ENCODE results near the gene GNAL.
"Not testable (repeated sequence)": the region's sequence is repeated elsewhere in the genome, so short reads cannot be mapped to it uniquely, and the experiment has no call there.

GNAL gene

DNA sequence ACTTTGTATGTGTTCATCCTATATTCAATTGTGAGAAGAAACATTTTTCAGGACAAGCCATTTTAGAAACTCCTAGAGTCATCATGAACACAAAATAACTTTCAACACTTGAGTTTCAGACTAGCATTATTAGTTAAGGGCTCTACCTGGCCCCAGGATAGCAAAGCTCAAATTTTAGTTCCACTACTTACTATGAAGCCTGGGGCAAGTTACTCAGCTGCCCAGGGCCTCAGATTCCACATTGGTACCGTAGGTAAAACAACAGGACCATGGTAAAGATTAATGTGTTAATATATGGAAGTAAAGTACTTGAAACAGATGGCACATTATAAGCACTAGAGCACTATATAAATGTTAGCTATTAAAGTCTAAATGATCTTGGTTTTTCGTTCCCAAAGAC, 199.7 kb downstream of the GNAL start:
- Mint-ChIP-seq H3K4me3 (no peak overlapping the region), H3K4me1 (ENCODE audit: low read depth) (peaks cover 21% of the 10 kb centered on the region), H3K27me3 (ENCODE audit: low read depth) (no peaks in the 10 kb centered on the region), H3K36me3 (ENCODE audit: low read depth) (peaks cover 49% of the 10 kb centered on the region), H3K27ac (no peak overlapping the region), H3K9me3 (no peaks in the 10 kb centered on the region)
- DNase-seq (ENCODE audit: low spot score), result no peak

DNA sequence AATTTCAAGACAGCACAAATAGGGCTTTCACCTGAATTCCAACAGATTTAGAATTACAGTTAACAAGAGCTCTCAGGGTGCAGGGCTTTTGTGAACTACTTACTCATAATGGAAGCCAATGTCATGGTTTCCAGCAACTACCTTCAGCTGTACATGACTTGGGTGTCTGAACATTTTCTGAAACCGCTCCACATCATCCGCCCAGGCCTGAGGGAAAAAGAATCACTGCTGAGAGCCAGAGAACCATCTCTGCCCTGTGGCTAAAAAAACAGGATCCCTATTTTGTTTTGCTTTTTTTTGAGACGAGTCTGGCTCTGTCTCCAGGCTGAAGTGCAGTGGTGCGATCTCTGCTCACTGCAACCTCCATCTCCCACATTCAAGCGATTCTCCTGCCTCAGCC, 200.2 kb downstream of the GNAL start:
- Mint-ChIP-seq H3K36me3 (ENCODE audit: low read depth) (peaks cover 52% of the 10 kb centered on the region), H3K27me3 (ENCODE audit: low read depth) (no peaks in the 10 kb centered on the region), H3K4me3 (no peak overlapping the region), H3K9me3 (no peaks in the 10 kb centered on the region), H3K27ac (no peak overlapping the region), H3K4me1 (ENCODE audit: low read depth) (peaks cover 20% of the 10 kb centered on the region)
- DNase-seq (ENCODE audit: low spot score), result no peak

DNA sequence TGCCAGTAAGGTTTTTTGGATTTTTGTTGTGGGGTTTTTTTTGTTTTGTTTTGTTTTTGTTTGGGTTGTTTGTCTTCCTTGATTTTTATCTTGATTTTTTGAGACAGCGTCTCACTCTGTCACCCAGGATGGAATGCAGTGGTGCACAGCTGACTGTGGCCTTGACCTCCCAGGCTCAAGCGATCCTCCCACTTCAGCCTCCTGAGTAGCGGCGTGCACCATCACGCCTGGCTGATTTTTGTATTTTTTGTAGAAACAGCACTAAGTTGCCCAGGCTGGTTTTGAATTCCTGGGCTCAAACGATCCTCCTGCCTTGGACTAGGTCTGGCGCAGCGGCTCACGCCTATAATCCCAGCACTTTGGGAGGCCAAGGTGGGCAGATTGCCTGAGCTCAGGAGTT, 202.7 kb downstream of the GNAL start:
- Mint-ChIP-seq H3K4me1 (ENCODE audit: low read depth) (peaks cover 17% of the 10 kb centered on the region), H3K36me3 (ENCODE audit: low read depth) (peaks cover 48% of the 10 kb centered on the region)

DNA sequence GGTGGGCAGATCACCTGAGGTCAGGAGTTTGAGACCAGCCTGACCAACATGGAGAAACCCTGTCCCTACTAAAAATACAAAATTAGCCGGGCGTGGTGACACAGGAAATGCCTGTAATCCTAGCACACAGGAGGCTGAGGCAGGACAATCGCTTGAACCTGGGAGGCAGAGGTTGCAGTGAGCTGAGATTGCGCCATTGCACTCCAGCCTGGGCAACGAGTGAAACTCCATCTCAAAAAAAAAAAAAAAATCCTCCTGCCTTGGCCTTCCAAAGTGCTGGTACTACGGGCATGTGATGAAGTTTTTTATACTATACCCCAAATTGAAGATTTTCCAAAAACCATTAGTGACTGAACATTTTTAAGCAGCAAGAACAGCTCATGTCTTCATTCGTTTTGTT, 203.4 kb downstream of the GNAL start:
- not testable (repeated sequence) for H3K27me3 Mint-ChIP-seq (ENCODE audit: low read depth); H3K4me3 Mint-ChIP-seq; H3K27ac Mint-ChIP-seq; H3K9me3 Mint-ChIP-seq; DNase-seq (ENCODE audit: low spot score)
- Mint-ChIP-seq H3K36me3 (ENCODE audit: low read depth) (peaks cover 47% of the 10 kb centered on the region), H3K4me1 (ENCODE audit: low read depth) (peaks cover 11% of the 10 kb centered on the region)

More for the DNA sequence above, 202.7 kb downstream of the GNAL start:
- Mint-ChIP-seq H3K27ac (no peak overlapping the region), H3K27me3 (ENCODE audit: low read depth) (no peaks in the 10 kb centered on the region), H3K4me3 (no peak overlapping the region), H3K9me3 (no peaks in the 10 kb centered on the region)
- DNase-seq (ENCODE audit: low spot score), result no peak

DNA sequence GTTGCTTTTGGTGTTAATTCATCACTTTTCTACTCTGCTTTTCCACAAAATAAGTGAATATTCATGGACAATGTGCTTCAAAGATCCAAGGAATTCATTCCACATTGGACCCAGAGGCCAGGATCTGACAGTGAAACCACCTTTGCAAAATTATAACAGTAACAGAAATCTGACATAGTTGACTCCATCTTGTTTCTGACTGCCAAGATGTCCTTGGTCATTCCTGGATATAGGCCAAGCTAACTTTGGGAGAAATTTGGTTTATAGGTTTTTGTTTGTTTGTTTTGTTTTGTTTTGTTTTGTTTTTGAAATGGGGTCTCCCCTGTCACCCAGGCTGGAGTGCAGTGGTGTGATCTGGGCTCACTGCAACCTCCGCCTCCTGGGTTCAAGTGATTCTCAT, 208.7 kb downstream of the GNAL start:
- H3K36me3 Mint-ChIP-seq (ENCODE audit: low read depth), result peaks cover 39% of the 10 kb centered on the region
- no peak overlapping the region for H3K4me3 Mint-ChIP-seq

DNA sequence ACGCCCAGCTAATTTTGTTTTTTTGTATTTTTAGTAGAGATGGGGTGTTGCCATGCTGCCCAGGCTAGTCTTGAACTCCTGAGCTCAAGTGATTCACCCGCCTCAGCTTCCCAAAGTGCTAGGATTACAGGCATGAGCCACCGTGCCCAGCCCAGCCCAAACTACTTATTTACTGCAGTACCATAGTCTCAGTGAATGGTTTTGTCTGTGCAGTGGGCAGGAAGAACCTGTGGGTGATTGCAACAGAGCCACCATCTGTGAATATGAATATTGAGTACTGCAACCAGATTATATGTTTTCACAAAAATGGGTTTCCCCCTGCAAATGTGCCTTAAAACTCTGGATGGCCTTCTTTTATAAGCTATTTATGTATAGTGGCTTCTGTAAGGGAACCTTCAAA, 210.0 kb downstream of the GNAL start:
- H3K27ac Mint-ChIP-seq, result no peak overlapping the region
- no peak overlapping the region for H3K4me3 Mint-ChIP-seq
- H3K36me3 Mint-ChIP-seq (ENCODE audit: low read depth), result peaks cover 34% of the 10 kb centered on the region
- H3K27me3 Mint-ChIP-seq (ENCODE audit: low read depth), result no peaks in the 10 kb centered on the region
- H3K4me1 Mint-ChIP-seq (ENCODE audit: low read depth), result peaks cover 1% of the 10 kb centered on the region
- no peaks in the 10 kb centered on the region for H3K9me3 Mint-ChIP-seq
- no peak for DNase-seq (ENCODE audit: low spot score)

More for the DNA sequence above, 208.7 kb downstream of the GNAL start:
- H3K4me1 Mint-ChIP-seq (ENCODE audit: low read depth), result peaks cover 1% of the 10 kb centered on the region
- no peak for DNase-seq (ENCODE audit: low spot score)
- no peaks in the 10 kb centered on the region for H3K27me3 Mint-ChIP-seq (ENCODE audit: low read depth)
- H3K9me3 Mint-ChIP-seq, result no peaks in the 10 kb centered on the region
- H3K27ac Mint-ChIP-seq, result no peak overlapping the region

DNA sequence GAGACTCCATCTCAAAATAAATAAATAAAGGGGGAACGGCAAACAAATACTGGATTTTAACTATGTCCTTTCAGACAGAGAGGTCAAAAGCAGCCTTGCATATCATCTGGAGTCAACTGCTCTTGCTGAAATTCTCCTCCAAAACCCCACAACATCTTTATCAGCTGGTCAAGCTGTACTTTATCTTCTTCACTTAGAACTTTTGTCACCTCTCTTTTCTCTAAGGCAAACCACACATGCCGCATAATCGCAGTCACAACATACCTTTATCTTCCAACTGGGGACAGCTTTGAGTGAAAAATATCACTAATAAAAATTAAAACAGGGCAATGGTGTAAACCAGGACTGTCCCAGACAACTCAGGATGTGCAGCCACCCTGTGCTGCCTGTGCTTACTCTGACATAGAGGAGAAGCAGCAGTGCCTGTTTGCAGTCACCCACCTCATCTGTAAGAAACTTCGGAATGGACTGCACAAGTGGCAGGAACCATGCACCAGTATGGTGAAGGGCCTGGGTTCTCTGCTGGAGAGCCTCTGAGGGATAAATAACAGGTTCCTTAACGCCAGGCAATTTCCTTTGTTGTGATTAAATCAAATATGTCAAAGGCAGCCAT, 212.9 kb downstream of the GNAL start:
- DNase-seq (ENCODE audit: low spot score), result no peak
- no peak overlapping the region for H3K4me3 Mint-ChIP-seq
- H3K27me3 Mint-ChIP-seq (ENCODE audit: low read depth), result no peaks in the 10 kb centered on the region
- H3K4me1 Mint-ChIP-seq (ENCODE audit: low read depth), result peaks cover 6% of the 10 kb centered on the region
- H3K36me3 Mint-ChIP-seq (ENCODE audit: low read depth), result peaks cover 34% of the 10 kb centered on the region
- H3K27ac Mint-ChIP-seq, result no peak overlapping the region
- no peaks in the 10 kb centered on the region for H3K9me3 Mint-ChIP-seq

DNA sequence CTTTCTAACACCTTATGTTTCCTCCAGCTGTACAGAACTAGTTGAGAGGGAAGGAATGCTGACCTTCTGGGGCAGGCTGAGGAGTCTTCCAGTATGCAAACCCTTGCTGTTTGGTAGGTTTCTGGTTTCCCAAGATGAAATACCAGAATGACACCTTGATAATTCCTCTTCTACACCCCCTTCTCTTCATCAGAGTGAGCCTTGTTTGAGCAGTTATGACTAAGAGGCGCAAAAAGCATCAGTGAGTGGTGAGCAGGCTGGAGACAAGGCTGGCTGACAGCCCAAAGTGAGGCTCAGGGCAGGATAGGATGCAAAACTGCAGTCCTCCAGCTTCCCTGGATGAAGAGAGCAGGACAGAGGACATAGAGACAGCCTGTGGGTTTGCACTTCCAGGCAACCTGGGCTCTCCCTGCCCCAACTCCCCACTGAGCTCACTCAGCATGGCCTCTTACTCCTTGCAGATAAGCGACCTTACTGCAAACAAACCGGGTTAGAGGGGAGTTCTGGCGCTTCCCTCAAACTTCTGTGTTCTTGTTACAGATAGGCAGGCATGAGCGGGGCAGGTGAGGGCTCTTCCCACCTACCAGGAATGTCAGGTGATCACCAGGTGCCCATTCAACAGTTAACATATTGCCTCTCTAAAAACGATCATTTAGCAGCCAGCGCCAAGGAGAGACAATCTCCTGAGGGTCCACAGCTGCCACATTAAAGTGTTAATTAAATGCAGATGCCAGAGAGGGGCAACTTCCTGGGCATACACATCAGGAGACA, 213.6 kb downstream of the GNAL start:
- H3K9me3 Mint-ChIP-seq, result no peaks in the 10 kb centered on the region
- H3K27me3 Mint-ChIP-seq (ENCODE audit: low read depth), result no peaks in the 10 kb centered on the region
- peaks cover 10% of the 10 kb centered on the region for H3K4me1 Mint-ChIP-seq (ENCODE audit: low read depth)
- DNase-seq (ENCODE audit: low spot score), result no peak
- peaks cover 36% of the 10 kb centered on the region for H3K36me3 Mint-ChIP-seq (ENCODE audit: low read depth)
- no peak overlapping the region for H3K4me3 Mint-ChIP-seq
- no peak overlapping the region for H3K27ac Mint-ChIP-seq

DNA sequence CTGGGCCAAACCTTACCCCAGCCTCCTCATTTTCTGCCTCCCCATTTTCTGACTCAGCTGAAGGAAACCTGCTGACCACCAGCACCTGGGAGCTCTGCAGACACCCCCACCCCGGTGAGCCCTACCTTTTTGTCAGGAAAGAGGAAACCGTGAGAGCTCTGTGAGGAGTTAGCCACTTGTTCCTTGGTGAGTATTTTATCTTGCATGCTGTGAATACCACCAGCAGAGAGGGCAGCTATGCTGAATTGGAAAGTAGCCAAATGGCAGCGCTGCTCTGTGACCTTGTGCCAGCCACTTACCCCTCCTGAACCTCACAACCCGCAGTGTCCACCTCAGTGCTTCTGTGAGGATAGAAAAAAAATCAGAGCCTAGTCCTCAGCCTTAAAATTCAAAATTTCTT, 216.5 kb downstream of the GNAL start:
- Mint-ChIP-seq H3K36me3 (ENCODE audit: low read depth) (peaks cover 25% of the 10 kb centered on the region), H3K27ac (peak overlapping the region; percentile 26)

DNA sequence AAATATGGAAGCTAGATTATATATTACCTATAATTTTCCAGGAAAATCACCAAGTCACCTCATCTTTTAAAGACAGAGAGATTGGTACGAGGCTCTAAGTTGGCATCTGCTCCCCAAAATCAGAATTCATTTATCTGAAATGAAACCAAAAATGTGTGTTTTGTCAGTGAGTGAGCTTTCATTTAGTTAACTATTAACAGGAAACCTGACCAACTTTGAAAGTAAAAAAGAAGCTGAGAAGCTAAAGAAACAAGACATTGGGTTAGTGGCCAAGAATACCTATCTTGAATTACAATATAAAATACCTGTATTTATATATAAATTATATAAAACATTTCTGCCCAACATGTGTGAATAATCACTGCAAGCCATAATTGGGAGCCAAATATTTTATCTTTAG, 217.1 kb downstream of the GNAL start:
- Mint-ChIP-seq H3K4me1 (ENCODE audit: low read depth) (peaks cover 16% of the 10 kb centered on the region), H3K36me3 (ENCODE audit: low read depth) (peaks cover 25% of the 10 kb centered on the region), H3K4me3 (no peak overlapping the region), H3K27ac (peak overlapping the region; percentile 62), H3K27me3 (ENCODE audit: low read depth) (no peaks in the 10 kb centered on the region), H3K9me3 (no peaks in the 10 kb centered on the region)
- DNase-seq (ENCODE audit: low spot score), result no peak

More for the DNA sequence above, 216.5 kb downstream of the GNAL start:
- Mint-ChIP-seq H3K27me3 (ENCODE audit: low read depth) (no peaks in the 10 kb centered on the region), H3K9me3 (no peaks in the 10 kb centered on the region), H3K4me3 (no peak overlapping the region), H3K4me1 (ENCODE audit: low read depth) (peaks cover 16% of the 10 kb centered on the region)
- no peak for DNase-seq (ENCODE audit: low spot score)

DNA sequence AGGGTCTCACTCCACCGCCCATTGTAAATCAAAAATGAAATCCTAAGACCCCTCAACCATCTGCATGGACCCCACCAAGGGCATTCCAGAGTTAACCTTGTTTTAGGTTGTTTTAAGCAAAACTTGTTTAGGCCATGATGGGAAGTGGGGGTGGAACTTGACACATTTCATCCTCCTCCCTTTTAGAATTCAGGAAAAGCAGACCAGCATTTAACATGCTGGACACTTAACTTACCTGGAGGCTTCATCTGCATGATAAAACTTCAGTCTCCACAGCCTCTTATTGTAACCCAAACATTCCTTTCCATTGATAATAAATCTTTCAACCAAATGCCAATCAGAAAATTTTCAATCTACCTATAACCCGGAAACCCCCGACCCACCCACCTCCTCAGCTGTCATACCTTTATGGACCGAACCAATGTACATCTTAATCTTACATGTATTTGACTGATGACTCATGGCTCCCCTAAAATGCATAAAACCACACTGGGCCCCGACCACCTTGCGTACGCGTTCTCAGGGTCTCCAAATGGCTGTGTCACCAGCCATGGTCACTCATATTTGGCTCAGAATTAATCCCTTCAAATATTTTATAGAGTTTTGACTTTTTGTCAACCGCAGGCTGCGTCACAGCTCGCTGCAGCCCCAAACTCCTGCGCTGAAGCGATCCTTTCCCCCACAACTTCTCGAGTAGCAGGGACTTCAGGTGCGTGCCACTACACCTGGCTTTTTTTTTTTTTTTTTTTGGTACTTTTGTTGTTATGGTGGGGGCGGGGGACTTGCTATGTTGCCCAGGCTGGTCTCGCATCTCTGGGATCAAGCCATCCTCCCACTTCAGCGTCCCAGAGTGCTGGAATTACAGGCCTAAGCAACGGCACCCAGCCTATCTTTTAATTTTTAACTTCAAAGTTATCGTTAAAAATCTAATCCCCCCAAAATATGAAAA, 218.1 kb downstream of the GNAL start:
- no peaks in the 10 kb centered on the region for H3K9me3 Mint-ChIP-seq
- H3K36me3 Mint-ChIP-seq (ENCODE audit: low read depth), result peaks cover 17% of the 10 kb centered on the region
- H3K4me1 Mint-ChIP-seq (ENCODE audit: low read depth), result peaks cover 16% of the 10 kb centered on the region
- no peak for DNase-seq (ENCODE audit: low spot score)
- peak overlapping the region; percentile 95 for H3K4me3 Mint-ChIP-seq
- peak overlapping the region; percentile 92 for H3K27ac Mint-ChIP-seq
- no peaks in the 10 kb centered on the region for H3K27me3 Mint-ChIP-seq (ENCODE audit: low read depth)

DNA sequence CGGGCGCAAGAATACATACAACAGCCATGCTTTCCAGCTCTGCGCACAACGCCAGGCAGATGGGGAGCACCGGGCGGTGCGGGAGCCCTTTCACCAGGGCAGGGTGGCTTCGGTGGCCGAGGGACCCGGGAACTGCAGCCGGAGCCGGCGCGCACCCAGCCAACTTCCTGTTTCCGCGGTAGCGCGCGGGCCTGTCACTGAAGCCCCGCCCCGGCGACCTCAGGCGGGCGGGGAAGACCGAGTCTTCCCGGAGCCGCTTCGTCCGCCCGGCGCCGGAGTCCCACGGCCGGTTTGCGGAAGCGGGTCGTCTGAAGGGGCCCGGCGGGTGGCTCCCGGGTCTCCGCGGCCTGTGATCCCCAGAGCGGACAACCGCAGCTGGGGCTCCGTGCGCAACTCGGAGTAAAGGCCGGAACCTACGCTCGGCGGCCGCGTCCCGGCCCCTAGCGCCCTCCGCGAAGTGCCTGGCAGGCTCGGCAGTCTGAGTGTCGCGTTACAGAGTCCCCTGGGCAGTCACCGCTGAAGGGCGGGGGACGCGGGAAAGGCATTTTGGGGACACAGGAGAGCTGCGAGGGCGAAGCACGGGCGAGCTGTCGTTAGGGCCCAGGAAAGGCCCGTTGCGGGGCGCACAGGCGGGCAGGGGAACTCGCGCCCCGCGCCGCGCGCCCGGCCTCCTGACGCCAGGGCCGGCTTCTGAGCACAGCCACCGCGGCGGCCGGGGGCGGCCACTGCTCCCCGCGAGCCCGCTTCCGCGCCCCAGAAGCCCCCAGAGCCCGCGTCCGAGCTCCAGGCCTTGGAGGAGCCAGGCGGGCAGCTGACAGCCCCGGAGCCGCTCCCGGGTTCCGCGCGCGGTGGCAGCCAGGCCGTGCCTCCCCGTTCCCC, 219.4 kb downstream of the GNAL start, which contains the start of gene MPPE1:
MPPE1 (minus strand) TSS at position 136 of the 879 bp plus-strand sequence. CDS start 11,053 bp downstream, outside the sequence.
- H3K36me3 Mint-ChIP-seq (ENCODE audit: low read depth), result peaks cover 17% of the 10 kb centered on the region
- peak within 1 kb of the TSS; percentile 95 for H3K4me3 Mint-ChIP-seq
- no peaks in the 10 kb centered on the region for H3K9me3 Mint-ChIP-seq
- peak; percentile 90 for DNase-seq (ENCODE audit: low spot score)
- peak within 1 kb of the TSS; percentile 92 for H3K27ac Mint-ChIP-seq
- H3K4me1 Mint-ChIP-seq (ENCODE audit: low read depth), result peaks cover 16% of the 10 kb centered on the region
- no peaks in the 10 kb centered on the region for H3K27me3 Mint-ChIP-seq (ENCODE audit: low read depth)

DNA sequence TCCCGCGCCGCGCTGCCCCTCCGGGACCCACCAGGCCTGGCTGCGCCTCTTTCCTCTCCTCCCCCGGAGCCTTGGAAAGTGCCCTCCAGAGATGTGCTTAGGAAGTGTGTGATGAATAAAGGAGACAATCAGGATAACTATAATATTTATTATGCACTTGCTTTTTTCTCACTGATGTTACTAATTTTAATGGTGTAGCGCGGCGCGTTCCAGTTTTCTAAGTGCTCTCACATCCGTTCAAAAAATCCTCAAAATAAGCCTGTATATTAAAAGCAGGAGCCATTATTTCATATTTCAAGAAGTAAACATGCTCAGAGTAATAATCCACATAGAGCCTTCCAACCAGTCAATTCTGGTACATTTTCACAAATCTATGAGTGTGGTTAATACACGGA, 220.0 kb downstream of the GNAL start:
- H3K4me1 Mint-ChIP-seq (ENCODE audit: low read depth), result peaks cover 16% of the 10 kb centered on the region
- peak overlapping the region; percentile 84 for H3K4me3 Mint-ChIP-seq
- peaks cover 14% of the 10 kb centered on the region for H3K36me3 Mint-ChIP-seq (ENCODE audit: low read depth)
- no peak for DNase-seq (ENCODE audit: low spot score)
- H3K27ac Mint-ChIP-seq, result peak overlapping the region; percentile 89
- H3K9me3 Mint-ChIP-seq, result no peaks in the 10 kb centered on the region
- H3K27me3 Mint-ChIP-seq (ENCODE audit: low read depth), result no peaks in the 10 kb centered on the region

Measured in T-helper 2 cell treated with Interferon-gamma antibody and Interleukin-4, amounts not matched to agents 5 μg/mL and 100 μg/mL, for 36 hours (primary cell).